Measurements from ENCODE around the gene ZNF423. TPM values are rescaled to one million over a fixed set of nuclear protein-coding genes. Genes with fewer than 3 reads are reported as not detected.

Gene ZNF423
- total and polyA plus RNA-seq, 9 of the 15 experiments (the other 6 are each of a cell fraction or from before 2014, with no cell fraction given) = not detected

DNA sequence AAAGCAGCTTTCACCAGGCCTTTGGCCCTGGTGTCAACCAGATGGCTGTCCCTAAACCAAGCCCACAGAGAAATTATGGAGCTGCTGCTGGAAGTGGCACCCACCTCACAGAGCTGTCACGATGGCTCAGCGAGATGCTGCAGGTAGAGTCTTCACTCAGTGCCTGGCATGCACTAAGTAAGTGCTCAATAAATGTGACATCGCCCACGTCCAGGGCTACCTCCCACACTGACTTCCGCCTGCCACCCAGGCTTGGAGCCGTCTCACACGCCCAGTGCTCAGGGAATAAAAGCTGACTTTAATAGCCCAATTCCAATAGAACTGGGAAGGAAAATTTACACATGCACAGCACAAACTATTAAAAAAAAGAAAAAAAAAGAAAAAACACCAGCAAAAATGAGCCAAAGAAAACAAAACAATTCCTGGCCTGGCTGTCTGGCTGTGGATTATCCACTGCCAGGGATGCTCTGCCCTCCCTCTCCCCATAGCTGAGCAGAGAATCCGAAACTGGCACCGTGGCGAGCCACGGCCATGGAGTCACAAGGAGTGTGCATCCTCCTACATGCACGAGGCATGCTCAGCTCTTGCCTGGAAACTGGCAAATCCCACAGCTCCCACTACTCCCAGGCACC lies 68.9 kb downstream of the ZNF423 start:
- H4K20me1 ChIP-seq (replicated peaks; ENCODE audit: control insufficient read depth, insufficient read depth, low read length) = peaks cover 3% of the 10 kb centered on the region; the same call in 1 of the 2 replicates
- no peak overlapping the region for H3K27ac ChIP-seq (ENCODE audit: extremely low read depth, low read depth, low read length)
- H3K36me3 ChIP-seq (ENCODE audit: control insufficient read depth, insufficient read depth, low read length) = no peaks in the 10 kb centered on the region
- H3K4me2 ChIP-seq (ENCODE audit: insufficient read depth, low read length) = no peak overlapping the region
- no peak for ATAC-seq
- H3K27me3 ChIP-seq (ENCODE audit: control insufficient read depth in 2 of 2, insufficient read depth in 2 of 2, low read length in 2 of 2) = peaks cover 0 to 14% of the 10 kb centered on the region in 2 experiments; a peak in 1 of 5 replicates
- no peak for DNase-seq (ENCODE audit: extremely low read depth in 1 of 4, low spot score in 3 of 4)
- intact Hi-C loops (cut with micrococcal nuclease) (no loop called here), in situ Hi-C loops (cut with MboI) (no loop called here)
- BruUV-seq (replicated peaks) = no TSS peak
- no peak overlapping the region for H3K4me3 ChIP-seq
- H3K4me1 ChIP-seq (replicated peaks in 1 of 2; ENCODE audit: control insufficient read depth in 2 of 2, insufficient read depth in 2 of 2, low read length in 2 of 2) = no peaks in the 10 kb centered on the region
- 0% methylated on average over 12 of the region's 12 CpGs for WGBS (ENCODE audit: insufficient coverage, low coverage, missing lambda C conversion rate)
- H2AFZ ChIP-seq (ENCODE audit: low read depth, low read length) = no peak overlapping the region
- no peak for FAIRE-seq
- no peak overlapping the region for H3K9ac ChIP-seq (ENCODE audit: insufficient read depth in 1 of 2, low read depth in 2 of 2, low read length in 2 of 2)
- no peaks in the 10 kb centered on the region for H3K9me3 ChIP-seq (replicated peaks; ENCODE audit: control insufficient read depth, insufficient read depth, low read depth, low read length)
- ChIA-PET POLR2A (no interaction called here), CTCF (ENCODE audit: low intra/inter-chr PET ratio) (no interaction called here)
- no peaks in the 10 kb centered on the region for H3K9me1 ChIP-seq (ENCODE audit: control insufficient read depth, insufficient read depth, low read length)
- no peaks in the 10 kb centered on the region for H3K79me2 ChIP-seq (ENCODE audit: control insufficient read depth, insufficient read depth, low read length)
- TF ChIP-seq ZNF282 (CRISPR knock-in tag; IDR thresholded peaks at IDR 0.05) = no peak
- TF ChIP-seq, protein P1, sequence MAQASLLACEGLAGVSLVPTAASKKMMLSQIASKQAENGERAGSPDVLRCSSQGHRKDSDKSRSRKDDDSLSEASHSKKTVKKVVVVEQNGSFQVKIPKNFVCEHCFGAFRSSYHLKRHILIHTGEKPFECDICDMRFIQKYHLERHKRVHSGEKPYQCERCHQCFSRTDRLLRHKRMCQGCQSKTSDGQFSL (CRISPR knock-in tag; IDR thresholded peaks at IDR 0.05) = no peak
- TF ChIP-seq, protein P1 (tag; IDR thresholded peaks at IDR 0.05) = no peak
- TF ChIP-seq, protein P2, sequence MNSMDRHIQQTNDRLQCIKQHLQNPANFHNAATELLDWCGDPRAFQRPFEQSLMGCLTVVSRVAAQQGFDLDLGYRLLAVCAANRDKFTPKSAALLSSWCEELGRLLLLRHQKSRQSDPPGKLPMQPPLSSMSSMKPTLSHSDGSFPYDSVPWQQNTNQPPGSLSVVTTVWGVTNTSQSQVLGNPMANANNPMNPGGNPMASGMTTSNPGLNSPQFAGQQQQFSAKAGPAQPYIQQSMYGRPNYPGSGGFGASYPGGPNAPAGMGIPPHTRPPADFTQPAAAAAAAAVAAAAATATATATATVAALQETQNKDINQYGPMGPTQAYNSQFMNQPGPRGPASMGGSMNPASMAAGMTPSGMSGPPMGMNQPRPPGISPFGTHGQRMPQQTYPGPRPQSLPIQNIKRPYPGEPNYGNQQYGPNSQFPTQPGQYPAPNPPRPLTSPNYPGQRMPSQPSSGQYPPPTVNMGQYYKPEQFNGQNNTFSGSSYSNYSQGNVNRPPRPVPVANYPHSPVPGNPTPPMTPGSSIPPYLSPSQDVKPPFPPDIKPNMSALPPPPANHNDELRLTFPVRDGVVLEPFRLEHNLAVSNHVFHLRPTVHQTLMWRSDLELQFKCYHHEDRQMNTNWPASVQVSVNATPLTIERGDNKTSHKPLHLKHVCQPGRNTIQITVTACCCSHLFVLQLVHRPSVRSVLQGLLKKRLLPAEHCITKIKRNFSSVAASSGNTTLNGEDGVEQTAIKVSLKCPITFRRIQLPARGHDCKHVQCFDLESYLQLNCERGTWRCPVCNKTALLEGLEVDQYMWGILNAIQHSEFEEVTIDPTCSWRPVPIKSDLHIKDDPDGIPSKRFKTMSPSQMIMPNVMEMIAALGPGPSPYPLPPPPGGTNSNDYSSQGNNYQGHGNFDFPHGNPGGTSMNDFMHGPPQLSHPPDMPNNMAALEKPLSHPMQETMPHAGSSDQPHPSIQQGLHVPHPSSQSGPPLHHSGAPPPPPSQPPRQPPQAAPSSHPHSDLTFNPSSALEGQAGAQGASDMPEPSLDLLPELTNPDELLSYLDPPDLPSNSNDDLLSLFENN (IDR thresholded peaks at IDR 0.05; ENCODE audit: low read depth in 2 of 2, low read length in 2 of 2) = no peak
- no peak for TF ChIP-seq TEAD1 (CRISPR knock-in tag; IDR thresholded peaks at IDR 0.05)
- TF ChIP-seq, protein P3, sequence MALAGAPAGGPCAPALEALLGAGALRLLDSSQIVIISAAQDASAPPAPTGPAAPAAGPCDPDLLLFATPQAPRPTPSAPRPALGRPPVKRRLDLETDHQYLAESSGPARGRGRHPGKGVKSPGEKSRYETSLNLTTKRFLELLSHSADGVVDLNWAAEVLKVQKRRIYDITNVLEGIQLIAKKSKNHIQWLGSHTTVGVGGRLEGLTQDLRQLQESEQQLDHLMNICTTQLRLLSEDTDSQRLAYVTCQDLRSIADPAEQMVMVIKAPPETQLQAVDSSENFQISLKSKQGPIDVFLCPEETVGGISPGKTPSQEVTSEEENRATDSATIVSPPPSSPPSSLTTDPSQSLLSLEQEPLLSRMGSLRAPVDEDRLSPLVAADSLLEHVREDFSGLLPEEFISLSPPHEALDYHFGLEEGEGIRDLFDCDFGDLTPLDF (CRISPR knock-in tag; IDR thresholded peaks at IDR 0.05) = no peak
- TF ChIP-seq ZNF717 (CRISPR knock-in tag; IDR thresholded peaks at IDR 0.05) = no peak
- no peak for TF ChIP-seq ZNF766 (CRISPR knock-in tag; conservative IDR thresholded peaks at IDR 0.05)
- no peak for TF ChIP-seq ZNF551 (CRISPR knock-in tag; IDR thresholded peaks at IDR 0.05)
- TF ChIP-seq, protein P4, sequence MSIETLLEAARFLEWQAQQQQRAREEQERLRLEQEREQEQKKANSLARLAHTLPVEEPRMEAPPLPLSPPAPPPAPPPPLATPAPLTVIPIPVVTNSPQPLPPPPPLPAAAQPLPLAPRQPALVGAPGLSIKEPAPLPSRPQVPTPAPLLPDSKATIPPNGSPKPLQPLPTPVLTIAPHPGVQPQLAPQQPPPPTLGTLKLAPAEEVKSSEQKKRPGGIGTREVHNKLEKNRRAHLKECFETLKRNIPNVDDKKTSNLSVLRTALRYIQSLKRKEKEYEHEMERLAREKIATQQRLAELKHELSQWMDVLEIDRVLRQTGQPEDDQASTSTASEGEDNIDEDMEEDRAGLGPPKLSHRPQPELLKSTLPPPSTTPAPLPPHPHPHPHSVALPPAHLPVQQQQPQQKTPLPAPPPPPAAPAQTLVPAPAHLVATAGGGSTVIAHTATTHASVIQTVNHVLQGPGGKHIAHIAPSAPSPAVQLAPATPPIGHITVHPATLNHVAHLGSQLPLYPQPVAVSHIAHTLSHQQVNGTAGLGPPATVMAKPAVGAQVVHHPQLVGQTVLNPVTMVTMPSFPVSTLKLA (conservative IDR thresholded peaks at IDR 0.05) = no peak
- no peak for TF ChIP-seq MAFF (IDR thresholded peaks at IDR 0.05; ENCODE audit: low read length)
- TF ChIP-seq ZNF124 (CRISPR knock-in tag; IDR thresholded peaks at IDR 0.05) = no peak
